Inferior parietal cortex (tissue), 1 donor: Measurements from ENCODE around the gene DNAJC28.
"Not testable (repeated sequence)": the region's sequence is repeated elsewhere in the genome, so short reads cannot be mapped to it uniquely, and the experiment has no call there.

Source experiments
- DNase-seq: peaks from one replicate; pipeline ENCODE4 v3.0.0-alpha.2; 2016; ENCODE audit errors: extremely low spot score

Gene DNAJC28, protein sequence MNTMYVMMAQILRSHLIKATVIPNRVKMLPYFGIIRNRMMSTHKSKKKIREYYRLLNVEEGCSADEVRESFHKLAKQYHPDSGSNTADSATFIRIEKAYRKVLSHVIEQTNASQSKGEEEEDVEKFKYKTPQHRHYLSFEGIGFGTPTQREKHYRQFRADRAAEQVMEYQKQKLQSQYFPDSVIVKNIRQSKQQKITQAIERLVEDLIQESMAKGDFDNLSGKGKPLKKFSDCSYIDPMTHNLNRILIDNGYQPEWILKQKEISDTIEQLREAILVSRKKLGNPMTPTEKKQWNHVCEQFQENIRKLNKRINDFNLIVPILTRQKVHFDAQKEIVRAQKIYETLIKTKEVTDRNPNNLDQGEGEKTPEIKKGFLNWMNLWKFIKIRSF

DNA sequence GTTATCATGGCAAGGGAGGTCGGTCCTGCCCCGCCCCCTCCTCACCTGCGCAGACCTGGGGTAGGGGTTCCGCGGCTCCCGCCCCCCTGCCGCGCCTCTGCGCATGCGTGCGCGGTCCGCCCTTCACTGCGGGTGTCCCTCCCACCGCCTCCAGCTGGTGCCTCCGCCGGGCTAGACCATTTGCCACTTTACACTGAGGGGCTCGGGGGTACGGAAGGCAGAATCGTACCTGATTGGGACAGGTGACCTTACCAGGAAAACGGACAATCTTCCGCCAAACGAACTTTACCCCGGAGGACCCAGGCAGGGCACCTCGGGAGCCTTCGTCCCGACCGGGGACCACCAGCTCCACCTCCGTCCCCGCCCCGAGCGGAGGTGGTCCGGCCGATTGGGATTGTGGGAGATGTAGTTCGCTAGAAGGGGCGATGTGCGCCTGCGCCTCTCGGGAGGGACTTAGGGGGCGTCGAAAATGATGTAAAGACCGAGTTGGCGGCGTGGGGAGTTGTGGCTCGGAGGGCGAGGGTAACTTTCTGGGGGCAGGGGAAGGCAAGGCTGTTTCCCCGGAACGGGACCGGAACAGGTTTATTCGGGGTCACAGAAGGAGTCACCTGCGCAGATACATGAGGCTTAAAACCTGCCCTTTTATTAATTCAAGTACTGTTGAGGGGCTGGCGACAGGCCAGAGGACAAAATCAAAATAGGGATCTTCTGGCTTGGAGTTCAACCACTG, at the start of gene DNAJC28:
DNAJC28 (minus strand) TSS at position 344 of the 730 bp plus-strand sequence. CDS start 2,323 bp downstream, outside the sequence.
- peak; percentile 99 for DNase-seq

DNA sequence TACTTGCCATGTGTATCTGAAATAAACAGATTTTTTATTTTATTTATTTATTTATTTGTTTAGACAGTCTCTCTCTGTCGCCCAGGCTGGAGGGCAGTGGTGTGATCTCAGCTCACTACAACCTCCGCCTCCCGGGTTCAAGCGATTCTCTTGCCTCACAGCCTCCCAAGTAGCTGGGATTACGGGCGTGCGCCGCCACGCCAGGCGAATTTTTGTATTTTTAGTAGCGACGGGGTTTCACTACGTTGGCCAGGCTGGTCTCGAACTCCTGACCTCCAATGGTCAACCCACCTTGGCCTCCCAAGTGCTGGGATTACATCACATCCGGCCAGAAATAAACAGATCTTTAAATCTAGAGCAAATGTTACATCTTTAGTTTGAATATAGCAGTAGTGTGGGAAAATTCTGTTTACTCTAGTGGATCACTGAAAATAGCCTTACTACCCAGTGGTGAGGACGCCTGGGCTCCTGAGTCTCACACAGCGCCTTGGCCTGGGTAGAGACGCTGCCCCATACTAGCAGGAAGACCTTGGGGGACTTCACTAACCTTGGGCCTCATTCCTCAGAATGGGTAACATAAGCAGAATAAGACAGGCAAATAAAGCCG, 49.7 kb upstream of the DNAJC28 start:
- peak; percentile 5 for DNase-seq

DNA sequence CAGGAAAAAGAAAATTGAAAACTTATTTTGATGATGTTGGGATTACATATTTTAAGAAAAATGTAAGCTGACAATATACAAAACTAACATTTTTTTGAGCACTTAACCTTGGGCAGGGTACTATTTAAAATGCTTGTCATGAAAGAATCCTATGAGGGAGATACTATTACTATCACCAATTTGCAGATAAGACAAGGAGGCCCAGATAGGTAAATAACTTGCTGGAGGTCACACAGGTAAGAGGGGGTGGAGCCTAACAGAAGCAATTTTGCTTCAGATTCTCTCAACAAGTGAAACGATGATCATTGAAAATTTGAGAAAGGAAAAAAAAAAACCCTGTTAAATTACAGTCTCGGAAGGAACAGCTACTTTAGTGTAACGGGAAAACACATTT, 49.2 kb upstream of the DNAJC28 start:
- DNase-seq: no peak

DNA sequence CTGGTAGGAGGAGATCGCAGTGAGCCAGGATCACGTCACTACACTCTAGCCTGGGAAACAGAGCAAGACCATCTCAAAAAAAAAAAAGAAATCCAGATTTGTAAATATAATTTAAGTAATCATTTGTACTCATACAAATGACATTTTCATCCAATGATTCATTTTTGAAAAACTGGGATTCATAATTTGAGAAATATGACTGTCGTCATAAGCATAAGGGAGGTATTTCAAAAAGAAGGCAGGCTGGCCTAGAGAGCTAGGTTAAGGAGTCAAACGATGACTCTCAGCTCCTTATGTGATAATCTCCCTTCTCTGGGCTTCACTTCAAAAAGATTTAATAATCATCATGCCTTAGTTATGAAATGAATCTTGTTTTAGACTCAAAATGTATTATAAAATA, 48.1 kb upstream of the DNAJC28 start:
- DNase-seq: no peak

DNA sequence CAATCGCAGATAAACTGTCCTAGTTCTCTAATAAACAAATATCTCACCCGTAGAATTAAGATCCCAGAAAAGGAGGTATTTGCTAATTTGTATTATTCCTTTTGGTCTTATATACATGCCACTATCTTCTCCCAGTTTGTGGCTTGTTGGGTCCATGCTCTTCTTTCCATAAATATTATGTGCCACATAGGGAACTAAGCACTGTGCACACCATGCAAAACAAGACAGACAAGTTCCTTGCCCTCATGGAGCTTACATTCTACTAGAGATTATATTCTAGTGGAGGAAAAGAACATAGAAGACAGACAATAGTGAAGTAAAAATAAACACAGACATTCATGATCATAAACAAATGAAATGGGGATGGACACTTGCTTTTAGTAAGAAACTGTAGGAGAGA, 45.7 kb upstream of the DNAJC28 start:
- DNase-seq: no peak

DNA sequence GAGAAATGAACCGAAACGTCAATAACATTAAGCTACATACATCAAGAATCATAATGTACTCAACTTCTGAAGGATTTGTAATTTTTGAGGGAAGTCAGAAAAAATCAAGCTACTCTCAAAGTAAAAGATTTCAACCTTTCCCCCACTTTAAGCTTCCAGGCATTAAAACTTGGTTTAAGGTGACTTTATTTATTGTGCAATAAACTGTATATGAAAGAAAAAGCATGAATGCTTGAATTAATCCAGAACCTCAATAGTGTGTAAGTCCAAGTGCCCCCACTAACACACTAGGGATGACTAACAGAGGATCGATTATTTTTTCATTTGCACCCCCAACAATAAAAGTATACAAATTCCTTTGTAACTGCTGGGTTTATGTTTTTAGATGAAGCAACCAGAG, 39.5 kb upstream of the DNAJC28 start:
- DNase-seq: no peak

DNA sequence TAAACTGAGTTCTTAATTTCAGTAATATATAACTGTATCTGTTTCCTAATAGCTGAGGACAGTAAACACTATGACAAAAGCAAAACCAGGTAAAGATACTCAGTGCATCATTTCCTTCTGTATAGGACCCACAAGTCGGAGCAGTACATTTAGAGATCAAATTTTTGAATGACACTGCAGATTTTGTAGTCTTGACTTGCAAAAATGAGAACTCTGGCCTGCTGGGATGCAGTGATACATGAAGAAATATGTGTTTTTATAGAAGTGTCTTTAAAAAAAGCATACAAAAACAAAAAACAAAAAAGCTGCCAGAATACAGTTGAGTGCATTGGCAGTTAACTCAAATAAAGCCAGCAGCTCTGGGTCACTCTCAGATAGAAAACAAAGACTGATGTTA, 31.4 kb upstream of the DNAJC28 start:
- no peak for DNase-seq

DNA sequence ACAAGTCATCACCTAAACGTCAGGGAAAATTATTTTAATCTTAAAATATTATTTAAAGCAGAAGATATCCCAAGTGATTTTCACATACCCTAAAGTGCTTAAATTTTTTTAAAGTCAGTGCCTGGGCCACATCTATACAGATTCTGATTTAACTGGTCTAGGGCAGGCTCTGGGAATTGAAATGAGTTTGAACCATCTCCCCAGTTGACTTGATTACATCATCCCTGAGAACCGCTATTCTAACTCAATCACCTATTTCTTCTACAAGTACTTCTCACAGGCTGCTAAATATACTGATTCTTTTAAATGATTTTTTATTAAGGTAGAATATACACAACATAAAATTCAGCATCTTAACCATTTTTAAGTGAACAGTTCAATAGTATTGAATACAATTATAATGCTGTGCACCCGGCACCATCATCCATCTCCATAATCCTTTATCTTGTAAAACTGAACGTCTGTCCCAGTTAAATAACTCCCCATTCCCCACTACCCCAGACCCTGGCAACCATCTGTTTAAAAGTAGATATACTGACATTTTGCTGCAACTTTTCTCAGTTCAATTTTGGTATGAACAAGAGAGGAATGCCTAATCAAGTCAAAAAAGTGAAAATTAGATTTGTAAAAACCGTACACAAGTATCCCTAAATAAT, 30.9 kb upstream of the DNAJC28 start:
- DNase-seq: no peak

DNA sequence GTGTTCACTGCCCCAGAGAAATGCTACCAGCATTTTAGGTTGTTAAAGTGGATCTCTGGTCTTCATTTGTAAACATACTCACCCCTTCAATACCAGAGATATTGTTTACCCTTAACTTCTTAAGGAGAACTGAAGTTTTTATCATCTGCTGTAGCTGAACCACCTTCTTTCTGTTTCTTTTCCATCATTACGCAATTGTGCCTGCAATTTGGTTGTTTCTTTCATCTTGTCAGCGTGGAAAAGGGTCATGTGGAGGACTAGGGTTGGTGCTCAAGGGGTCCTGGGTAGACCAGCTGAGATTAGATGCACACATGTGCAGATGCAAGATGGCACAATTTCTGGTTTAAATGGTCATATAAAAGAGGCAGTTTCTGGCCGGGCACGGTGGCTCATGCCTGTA, 27.4 kb upstream of the DNAJC28 start:
- no peak for DNase-seq

DNA sequence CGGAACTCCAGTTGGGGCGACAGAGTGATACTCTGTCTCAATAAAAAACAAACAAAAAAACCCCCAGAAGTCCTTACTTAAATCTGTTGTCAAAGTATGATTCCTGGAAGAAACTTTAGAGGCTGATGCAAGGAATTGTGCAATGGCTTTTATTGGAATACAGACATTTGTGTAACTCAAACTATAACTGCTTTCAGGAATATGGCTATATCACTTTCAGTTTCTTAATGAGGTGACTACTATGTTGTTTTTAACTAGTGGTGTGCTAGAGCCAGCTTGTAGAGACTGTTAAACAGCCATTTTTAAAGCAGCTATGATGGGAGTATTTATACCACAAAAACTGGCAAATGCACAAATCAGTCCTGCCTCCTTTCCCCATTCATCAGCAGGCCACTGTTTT, 22.7 kb upstream of the DNAJC28 start:
- DNase-seq: no peak

DNA sequence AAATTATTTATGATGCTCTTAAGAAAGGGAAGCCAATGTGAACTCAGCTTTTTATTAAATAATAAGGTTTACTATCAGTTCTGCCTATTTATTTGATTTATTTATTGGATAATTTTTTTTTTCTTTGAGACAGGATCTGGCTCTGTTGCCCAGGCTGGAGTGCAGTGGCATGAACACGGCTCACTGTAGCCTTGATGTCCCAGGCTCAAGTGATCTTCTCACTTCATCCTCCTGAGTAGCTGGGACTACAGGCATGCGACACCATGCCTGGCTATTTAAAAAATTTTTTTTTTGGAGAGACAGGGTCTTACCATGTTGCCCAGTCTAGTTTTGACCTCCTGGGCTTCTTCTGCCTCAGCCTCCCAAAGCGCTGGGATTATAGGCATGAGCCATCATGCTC, 21.0 kb upstream of the DNAJC28 start:
- DNase-seq: no peak

DNA sequence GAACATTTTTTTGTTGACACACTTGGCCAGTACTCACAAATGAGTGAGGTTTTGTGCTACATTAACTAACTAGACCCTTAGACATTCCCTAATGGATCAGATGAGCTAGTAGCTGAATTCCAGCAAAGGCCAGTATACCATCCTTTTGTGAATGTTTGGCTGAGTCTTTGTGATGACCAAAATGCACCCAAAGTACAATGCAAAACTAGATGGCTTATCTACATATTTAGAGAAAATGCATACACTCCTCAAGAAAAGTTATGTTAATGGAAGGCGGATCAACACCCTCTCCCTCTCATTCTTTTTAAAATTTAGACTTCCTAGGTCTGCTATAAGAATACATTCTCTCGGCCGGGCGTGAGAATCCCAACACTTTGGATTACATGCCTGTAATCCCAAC, 20.1 kb upstream of the DNAJC28 start:
- no peak for DNase-seq

DNA sequence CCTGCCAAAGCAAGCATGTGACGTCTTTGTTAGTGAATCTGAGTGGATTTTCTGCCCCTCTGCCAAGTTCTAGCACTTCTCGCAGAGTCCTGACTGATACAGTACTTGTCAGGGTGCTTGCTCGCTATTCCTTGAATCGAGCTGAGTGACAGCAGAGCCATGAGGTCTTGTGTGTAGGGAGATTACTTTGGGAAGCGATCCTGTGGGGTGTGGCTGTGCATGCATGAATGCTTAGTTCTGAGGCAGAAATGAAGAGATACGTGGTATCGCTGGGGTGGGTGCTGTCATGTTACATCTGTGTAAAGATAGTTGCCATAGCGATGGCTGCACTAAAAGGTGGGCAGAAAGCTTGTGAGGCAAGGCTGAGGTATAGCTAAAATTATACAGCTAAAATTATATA, 19.3 kb upstream of the DNAJC28 start:
- peak; percentile 5 for DNase-seq

DNA sequence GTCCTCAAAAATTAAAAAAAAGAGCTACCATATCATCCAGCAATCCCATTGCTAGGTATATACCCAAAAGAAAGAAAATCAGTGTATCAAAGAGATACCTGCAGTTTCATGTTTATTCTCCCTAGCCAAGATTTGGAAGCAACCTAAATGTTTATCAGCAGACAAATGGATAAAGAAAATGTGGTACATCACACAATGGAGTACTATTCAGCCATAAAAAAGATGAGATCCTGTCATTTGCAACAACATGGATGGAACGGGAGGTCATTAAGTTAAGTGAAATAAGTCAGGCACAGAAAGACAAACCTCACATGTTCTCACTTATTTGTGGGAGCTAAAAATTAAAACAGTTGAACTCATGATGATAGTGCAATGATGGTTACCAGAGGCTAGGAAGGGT, 15.5 kb upstream of the DNAJC28 start:
- not testable (repeated sequence) for DNase-seq

DNA sequence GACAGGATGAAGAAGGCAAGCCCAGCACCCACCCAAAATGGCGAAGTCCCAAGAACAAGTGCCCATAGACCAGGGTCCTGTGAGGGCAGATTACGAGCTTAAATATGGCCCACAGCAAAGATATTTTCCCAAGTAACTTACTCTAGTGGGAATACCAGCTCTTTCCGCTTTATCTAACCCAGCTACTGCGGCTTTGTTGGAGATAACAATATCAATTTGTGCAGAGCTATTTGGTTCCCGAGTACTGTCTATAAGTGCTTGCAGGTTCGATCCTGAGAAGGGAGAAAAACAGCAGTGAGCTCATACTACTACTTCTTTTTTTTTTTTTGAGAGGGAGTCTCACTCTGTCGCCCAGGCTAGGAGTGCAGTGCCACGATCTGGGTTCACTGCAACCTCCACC, 14.3 kb upstream of the DNAJC28 start:
- no peak for DNase-seq

DNA sequence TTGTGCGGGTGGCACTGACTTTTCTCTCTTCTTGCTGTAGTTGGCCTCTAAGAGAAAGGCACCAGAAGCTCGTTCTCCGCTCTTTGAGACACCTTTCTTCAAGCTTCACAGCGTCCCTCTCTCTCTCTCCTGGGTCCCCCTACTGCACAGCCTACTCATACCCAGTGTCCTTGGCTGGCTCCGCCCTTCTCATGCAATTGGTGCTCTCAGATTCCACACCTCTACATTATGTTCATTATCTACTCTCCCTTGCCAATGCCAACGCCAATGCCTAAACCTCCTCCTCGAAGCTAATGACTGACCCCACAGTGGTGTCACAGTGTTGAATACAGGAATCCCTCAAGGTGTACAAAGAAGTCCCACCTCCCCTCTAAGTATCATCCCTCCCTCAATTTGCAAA, 4.8 kb upstream of the DNAJC28 start:
- DNase-seq: no peak

DNA sequence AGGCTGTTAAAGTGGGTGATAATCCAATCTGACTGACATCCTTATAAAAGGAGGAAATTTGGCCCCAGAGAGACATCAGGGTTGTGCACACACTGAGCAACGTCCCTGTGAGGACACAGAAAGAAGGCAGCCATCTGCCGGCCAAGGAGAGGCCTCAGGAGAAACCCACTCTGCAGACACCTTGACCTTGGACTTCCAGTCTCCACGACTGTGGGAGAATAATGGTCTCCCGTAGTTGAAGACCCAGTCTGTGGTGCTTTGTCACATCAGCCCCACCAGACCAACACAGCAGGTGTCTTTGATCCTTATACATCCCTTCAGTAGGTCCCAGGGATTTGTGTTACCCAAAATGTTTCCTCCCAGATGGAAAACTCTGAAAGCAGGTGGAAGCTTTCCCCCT, 4.2 kb upstream of the DNAJC28 start:
- no peak for DNase-seq

DNA sequence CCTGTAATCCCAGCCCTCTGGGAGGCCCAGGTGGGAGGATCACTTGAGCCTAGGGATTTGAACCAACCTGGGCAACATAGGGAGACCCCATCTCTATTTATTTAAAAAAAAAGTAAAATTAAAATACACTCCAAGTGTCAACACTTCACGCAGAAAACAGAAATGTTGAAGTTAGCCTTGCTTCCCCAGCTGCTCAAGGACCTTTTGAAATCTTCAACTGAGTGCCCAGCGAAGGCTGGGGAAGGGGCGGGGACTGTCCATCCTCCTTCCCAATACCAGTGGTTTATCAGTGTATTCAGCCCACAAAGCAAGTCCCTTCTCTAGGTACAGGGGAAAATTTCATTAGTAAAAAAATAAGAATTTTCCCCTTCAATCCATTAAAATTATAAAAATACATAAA, 2.2 kb upstream of the DNAJC28 start:
- no peak for DNase-seq

DNA sequence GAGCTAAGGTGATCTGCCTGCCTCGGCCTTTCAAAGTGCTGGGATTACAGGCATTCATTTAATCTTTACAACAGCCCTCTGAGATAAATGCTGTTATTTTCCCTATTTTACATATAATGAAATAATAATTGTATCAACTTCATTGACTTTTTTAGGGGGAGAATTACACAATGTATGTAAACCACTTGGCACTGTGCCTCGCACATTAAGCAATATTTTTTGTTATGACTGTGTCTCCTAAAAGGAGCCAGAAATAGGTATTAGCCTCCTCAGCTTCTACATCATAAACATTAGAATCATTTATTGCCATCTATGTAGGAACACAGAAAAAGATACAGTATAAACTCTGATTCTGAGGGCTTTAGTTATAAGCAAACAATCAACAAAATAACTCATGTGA, 1.1 kb upstream of the DNAJC28 start:
- no peak for DNase-seq

DNA sequence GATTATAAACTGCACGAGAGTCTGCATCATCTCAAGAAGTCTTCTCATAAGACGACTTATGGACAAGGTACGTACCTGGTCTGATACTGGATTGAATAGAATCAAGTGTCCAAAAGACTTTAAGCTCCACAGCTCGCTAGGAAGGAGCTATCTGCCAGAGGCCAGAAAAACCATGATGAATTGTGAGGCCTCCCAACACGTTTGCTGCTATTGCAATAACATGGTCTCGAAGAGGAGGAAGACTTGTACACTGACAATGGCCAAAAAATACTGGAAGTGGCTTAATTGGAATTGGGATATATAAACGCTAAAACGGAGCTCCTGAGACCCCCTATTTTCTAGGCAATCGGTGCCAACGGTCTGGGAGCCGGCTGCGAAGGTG, 534 bp downstream of the DNAJC28 start:
- peak; percentile 56 for DNase-seq

DNA sequence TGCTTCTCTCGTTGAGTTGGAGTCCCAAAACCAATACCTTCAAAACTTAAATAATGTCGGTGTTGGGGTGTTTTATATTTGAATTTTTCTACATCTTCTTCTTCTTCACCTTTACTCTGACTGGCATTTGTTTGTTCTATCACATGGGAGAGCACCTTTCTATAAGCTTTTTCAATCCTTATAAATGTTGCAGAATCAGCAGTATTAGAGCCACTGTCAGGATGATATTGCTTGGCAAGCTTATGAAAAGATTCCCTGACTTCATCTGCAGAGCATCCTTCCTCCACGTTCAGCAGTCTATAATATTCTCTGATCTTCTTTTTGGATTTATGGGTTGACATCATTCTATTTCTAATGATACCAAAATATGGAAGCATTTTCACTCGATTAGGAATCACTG, 2.6 kb downstream of the DNAJC28 start:
- no peak for DNase-seq

DNA sequence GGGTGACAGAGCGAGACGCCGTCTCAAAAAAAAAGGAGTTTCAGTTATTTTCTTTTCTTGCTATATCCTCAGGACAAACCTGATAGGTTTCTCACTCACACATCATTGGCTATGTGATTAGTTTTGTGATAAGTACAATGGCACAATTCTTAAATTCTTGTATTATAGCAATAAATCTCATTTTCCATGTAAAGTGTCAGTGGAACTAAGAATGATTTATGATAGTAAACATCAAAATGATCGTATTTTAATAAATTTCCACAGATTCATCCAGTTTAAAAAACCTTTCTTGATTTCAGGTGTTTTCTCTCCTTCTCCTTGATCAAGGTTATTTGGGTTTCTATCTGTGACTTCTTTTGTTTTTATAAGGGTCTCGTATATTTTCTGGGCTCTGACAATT, 3.5 kb downstream of the DNAJC28 start:
- DNase-seq: no peak
